NCI-H526 (cell line): ENCODE results near the gene LTB.
A peak's percentile ranks its signal among the peaks of the same experiment; 100 is the strongest.

Source experiments
- DNase-seq, 2 experiments: peaks; one replicate each; lab custom pipeline; 2025; lab: John Stamatoyannopoulos, UW

LTB gene

DNA sequence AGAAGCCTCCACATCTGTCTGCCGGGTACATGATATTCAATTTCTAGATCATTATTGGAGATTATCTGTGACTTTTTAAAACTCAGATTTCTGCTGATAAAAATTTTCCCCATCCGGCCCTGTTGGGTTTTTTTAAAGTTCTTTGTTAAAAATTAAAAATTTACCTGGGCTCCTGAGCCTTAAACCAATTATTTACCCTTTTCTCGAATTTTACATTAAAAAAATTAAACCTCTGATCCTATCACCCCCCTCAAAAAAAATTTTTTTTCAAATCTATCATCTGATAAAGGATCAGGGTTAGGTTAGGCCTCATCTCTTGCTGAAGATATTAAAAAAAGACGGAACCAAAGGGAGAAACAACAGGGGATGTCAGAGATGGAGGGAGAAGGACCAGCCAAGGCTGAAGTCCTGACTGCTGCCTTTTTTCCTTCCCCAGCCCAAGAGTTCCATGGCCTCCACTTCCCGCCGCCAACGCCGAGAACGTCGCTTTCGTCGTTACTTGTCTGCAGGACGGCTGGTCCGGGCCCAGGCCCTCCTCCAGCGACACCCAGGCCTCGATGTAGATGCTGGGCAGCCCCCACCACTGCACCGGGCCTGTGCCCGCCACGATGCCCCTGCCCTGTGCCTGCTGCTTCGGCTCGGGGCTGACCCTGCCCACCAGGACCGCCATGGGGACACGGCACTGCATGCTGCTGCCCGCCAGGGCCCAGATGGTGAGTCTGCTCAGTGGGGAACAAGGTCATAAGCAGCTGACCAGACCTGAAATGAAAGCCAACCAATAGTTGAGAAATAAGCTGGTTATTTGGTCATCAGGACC is 34.3 kb downstream of the LTB start:
- DNase-seq = peak in 1 of 2 experiments; percentile 39

- peak; percentile 94 to 98 for DNase-seq
These were observed 35.1 kb downstream of the LTB start, which contains the start of gene NFKBIL1 for GRCh38 chr6:31546958-31547726. Gene NFKBIL1, plus strand, starts transcription at chr6:31547608. Its CDS starts 87 bp downstream, at chr6:31547695.

DNA sequence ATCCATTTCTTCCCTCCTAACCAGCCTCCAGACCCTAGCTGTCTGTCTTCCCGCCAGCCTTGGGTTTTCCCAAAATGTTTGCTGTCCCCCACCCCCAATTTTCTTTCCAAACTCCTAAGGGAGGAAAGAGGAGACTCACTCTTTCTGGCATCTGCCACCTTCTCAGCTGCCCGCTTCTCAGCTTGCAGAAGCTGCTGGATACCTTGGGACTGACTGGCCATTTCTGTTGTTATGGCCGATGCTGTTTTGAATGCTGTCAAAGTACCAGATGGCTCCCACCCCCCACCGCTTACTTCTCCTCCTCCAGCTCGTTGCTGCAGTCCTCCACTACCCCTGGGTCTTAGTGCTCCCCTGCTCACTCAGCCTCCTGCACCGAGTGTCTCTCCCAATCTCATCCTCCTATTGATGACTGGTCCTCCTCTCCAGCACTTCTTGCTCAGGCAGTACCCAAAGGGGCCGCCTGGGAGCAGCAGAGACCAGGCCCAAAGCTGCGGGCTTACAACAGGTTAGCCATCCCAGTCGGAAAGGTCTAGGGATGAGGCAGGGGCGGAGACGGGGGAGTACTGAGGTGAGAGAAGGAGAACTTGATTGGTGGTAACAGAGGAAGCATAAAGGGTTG is 35.8 kb downstream of the LTB start, which contains the start of gene ATP6V1G2:
ATP6V1G2 (minus strand) TSS at position 270 of the 619 bp plus-strand sequence; CDS start at position 221, 49 bp downstream.
- DNase-seq = peak; percentile 97 to 98

- peak in 1 of 2 experiments; percentile 42 for DNase-seq
These were observed 36.9 kb downstream of the LTB start for GRCh38 chr6:31545291-31545690.

DNA sequence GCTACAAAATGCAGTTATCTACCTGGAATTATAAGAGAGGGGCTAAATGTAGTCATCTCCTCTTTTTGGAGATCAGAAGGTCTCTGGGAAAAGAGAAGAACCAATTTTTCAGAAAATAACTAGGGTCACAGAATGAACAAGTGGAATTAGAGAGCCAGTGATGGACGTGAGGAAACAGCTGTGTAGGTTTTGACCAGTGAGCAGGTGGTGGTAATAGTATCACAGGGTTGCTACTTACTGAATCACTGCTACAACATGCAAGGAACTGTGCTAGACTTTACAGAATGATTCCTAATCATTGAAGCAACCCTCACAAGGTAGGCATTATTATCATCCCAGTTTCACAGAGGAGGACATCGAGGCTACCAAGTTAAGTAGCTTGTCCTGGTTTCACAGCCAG is 37.5 kb downstream of the LTB start:
- DNase-seq = no peak

DNA sequence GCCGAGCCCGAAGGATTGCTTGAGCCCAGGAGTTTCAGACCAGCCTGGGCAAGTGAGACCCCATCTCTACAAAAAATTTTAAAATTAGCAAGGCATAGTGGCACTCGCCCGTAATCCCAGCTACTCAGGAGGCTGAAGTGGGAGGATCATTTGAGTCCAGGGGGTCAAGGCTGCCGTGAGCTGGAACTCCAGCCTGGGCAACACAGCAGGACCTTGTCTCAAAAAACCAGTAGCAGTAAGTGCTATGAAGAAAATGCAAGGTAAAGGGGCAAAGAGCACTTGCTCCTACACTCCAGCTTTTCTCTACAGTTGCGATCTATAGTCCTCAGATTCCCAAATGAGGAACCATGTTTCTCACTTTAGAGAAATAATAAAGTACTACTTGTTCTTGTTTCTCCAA is 38.6 kb downstream of the LTB start:
- DNase-seq = no peak

- peak; percentile 96 to 98 for DNase-seq
These were observed 40.3 kb downstream of the LTB start, which contains the start of gene DDX39B for GRCh38 chr6:31541658-31542521. Gene DDX39B, minus strand, starts transcription at chr6:31542003. Its CDS starts 1,471 bp downstream, at chr6:31540532.

DNA sequence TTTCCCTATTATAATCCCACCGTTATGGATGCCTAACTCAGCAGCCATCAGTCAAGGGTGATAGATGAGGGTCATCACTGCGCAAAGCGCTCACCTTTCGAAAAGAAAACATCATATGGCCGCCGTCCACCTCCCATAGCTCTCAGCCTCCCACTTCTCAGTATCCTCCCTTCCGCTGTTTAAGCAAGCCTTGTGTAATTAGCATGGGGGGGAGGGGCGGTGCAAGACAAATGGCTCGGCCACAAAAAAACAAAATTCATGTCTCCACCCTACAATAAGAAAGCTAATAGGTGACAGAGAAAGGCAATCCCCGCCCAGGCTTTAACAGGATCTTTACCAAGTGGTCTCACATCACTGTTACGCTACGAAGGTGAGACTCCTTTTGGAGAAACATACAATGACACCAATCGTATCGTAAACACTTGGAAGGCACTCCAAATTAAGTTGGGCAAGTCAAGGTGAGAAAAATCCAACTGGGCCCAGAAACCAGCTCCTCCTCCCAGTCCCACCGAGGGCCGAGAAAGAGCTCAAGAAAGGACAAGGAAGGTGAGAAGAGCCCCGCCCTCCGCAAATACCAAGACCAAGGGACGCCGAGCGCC is 41.1 kb downstream of the LTB start:
- DNase-seq = peak; percentile 55 to 69

DNA sequence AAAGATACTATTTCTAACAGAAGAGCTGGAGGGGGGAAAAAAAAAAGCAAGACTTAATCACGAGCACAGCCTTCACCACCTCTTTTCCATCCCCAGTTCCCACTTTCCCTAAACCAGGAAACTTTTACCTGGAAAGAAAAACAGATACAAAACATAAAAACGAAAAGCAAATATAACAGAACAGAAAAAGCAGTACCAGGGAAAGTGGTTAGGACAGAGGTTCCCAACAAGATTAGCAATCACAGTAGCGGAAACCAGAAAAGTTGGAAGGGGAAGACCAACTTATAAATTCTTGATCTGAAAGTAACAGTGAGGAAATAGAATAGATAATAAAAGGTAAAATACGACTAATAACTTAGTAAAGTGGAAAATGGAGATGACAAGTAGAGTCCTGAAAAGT is 41.6 kb downstream of the LTB start:
- no peak for DNase-seq

- no peak for DNase-seq
These were observed 43.3 kb downstream of the LTB start for GRCh38 chr6:31538805-31539400.

- DNase-seq = no peak
These were observed 46.5 kb downstream of the LTB start for GRCh38 chr6:31535538-31536324.

DNA sequence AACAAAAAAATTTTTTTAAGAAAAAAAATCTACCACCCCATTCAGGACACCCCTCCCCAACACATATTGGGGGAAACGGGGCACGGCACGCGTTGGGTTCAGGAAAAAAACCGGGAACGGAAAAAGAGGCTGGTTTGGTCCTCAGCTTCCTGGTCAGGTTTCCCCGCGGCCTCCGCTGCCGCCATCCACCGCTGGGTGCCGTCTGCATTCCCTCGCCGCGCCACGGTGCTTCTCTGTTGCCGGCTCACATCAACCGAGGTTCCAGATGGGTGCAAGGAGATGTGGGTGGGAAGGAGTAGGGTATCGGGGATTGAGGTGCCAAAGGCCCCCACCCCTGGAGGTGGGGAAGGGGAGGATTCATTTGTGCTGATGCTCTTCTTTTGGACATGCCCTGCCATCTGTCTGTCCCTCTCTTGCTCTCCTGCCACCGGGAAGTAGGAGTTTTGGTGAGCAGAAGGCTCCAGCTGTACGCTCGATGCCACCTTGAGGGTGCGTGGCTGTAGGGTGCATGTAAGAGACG is 47.6 kb downstream of the LTB start:
- DNase-seq = no peak

GRCh38 chr6:31534011-31534410 is 48.2 kb downstream of the LTB start:
- no peak for DNase-seq

- no peak for DNase-seq
These were observed 48.8 kb downstream of the LTB start for GRCh38 chr6:31533455-31533841.

DNA sequence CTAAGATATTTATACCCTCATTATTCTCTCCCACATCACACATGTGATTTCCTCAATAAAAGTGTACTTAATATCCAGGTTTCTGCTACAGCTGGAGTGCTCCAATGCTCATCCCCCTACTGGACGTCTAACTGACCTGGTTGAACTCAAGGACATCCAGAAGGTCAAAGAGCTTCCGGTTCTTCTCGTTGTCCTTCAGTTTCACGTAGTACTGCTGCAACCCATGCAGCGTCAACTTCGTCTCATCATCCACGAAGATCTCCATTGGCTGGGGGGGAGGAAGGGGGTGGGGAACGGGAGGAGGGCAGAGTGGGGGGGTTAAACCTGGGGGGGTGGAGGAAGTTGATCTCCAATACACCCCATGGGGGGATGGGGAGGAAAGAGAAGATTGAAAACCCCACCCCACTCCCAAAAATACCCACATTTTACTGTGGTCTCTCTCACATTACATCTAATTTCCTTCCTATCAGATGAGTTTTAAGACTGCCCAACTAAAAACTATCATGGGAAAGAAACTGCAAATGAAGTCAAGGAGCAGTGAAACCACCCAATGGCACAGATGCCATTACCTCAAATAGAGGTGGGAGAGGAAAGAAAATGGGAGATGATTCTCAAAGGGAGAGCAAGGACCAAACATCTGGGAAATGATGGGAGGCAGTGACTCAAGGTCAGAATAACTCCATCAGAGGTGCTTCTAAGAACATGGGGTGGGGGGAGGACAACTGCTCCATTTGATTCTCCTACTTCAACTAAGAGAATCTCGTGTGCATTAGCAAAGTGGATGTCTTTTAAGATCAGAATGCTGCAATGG is 49.4 kb downstream of the LTB start:
- DNase-seq = no peak

GRCh38 chr6:31531771-31532643 is 50.2 kb downstream of the LTB start:
- no peak for DNase-seq

DNA sequence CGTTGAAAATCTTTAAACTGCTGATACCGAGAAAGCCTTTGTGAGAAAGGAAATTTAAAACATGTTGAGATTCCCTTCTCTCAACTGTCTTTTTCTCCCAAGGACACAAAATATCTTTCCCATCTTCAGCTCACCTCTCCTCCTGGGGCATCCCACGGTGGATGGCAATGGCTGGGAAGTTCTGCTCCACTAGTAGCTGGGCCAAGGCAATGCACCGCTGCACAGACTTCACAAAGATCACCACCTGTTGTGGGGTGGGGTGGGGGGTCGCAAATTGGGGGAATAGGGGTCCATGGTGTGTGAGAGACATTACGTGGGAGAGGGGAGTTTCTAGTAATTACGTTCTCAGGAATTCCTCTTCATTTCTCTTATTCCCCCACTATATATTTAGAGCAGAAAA is 51.1 kb downstream of the LTB start:
- DNase-seq = no peak

GRCh38 chr6:31530659-31531058 is 51.6 kb downstream of the LTB start:
- no peak for DNase-seq
